Measurements from ENCODE around the gene EPS8L3.

EPS8L3 gene

DNA sequence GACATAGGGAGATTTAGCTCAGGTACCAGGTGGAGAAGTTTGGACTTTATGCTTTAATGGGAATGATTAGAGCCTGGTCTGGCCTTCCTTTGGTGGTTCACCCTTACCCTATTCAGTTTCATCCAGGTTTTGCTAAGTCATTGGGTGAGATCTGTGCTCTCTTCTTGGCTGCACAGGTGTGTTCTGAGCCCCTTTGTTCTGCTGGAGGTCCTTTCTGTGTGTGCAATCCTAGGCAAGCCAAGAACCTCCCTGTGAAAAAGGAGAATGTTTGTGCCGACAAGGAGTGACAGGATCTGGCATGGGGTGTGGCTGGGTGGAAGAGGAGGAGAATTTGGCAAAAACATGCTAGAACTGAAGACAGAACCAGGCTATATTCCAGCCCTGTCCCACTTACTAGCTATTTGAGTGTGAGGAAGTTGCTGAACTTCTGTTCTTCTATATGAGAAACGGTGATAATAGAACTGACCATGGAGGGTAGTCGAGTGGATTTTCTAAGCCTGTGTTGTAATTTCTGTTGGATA lies 47.1 kb downstream of the EPS8L3 start:
- H2AFZ ChIP-seq (ENCODE audit: low read depth, low read length), result no peak overlapping the region
- no peak overlapping the region for H3K9ac ChIP-seq (ENCODE audit: low read length)
- H3K4me2 ChIP-seq (ENCODE audit: low read length), result no peak overlapping the region
- no peak for TF ChIP-seq EZH2phosphoT487 (IDR thresholded peaks at IDR 0.05; ENCODE audit: low read depth)
- H3K4me3 ChIP-seq (ENCODE audit: low read length), result no peak overlapping the region
- no peaks in the 10 kb centered on the region for H3K27me3 ChIP-seq (ENCODE audit: low read depth, low read length)
- no peaks in the 10 kb centered on the region for H3K9me3 ChIP-seq (ENCODE audit: insufficient read depth, low read length)
- no peak overlapping the region for H3K27ac ChIP-seq (ENCODE audit: low read length)
- H3K4me1 ChIP-seq (ENCODE audit: low read length), result peaks cover 24% of the 10 kb centered on the region
- no peaks in the 10 kb centered on the region for H4K20me1 ChIP-seq (ENCODE audit: insufficient read depth, low read length)
- H3K79me2 ChIP-seq (ENCODE audit: low read length), result no peaks in the 10 kb centered on the region
- no peaks in the 10 kb centered on the region for H3K36me3 ChIP-seq (replicated peaks; ENCODE audit: low read depth, low read length)

GRCh38 chr1:109716121-109716520 lies 47.6 kb downstream of the EPS8L3 start:
- Histone ChIP-seq H3K4me1 (ENCODE audit: low read length) (peaks cover 24% of the 10 kb centered on the region), H4K20me1 (ENCODE audit: insufficient read depth, low read length) (no peaks in the 10 kb centered on the region), H3K4me3 (ENCODE audit: low read length) (no peak overlapping the region), H2AFZ (ENCODE audit: low read depth, low read length) (no peak overlapping the region), H3K4me2 (ENCODE audit: low read length) (no peak overlapping the region), H3K9me3 (ENCODE audit: insufficient read depth, low read length) (no peaks in the 10 kb centered on the region), H3K27ac (ENCODE audit: low read length) (no peak overlapping the region), H3K79me2 (ENCODE audit: low read length) (no peaks in the 10 kb centered on the region), H3K36me3 (replicated peaks; ENCODE audit: low read depth, low read length) (no peaks in the 10 kb centered on the region), H3K27me3 (ENCODE audit: low read depth, low read length) (no peaks in the 10 kb centered on the region), H3K9ac (ENCODE audit: low read length) (no peak overlapping the region)
- TF ChIP-seq EZH2phosphoT487 (IDR thresholded peaks at IDR 0.05; ENCODE audit: low read depth) (no peak), CTCF (IDR thresholded peaks at IDR 0.05; ENCODE audit: low read depth, low read length) (no peak)

DNA sequence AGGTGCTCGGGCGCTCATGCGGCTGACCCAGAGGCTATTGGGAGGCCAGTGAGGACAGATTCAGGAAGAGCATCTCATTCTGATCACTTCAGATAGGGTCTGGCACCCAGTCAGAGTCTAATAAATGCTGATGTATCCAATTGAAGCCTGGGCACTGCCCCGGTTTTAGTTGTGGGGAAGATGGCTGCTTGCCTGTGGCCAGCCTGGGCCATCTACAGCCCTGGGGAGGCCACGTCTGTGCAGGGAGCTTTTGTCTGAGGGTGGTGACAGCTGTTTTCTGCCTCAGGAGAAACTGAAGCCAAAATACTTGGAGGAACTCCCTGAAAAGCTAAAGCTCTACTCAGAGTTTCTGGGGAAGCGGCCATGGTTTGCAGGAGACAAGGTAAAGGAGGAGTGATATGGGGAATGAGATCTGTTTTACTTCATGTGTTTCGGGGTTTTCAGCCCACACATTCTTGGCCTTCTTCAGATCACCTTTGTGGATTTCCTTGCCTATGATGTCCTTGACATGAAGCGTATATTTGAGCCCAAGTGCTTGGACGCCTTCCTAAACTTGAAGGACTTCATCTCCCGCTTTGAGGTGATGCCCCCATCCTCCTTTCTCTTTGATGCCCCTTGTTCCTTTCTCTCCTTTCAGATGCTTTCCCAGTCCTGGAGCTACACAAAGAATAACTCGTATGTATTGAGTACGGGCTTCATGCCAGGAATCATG lies 48.9 kb downstream of the EPS8L3 start:
- no peak overlapping the region for H3K4me2 ChIP-seq (ENCODE audit: low read length)
- no peak for TF ChIP-seq CTCF (IDR thresholded peaks at IDR 0.05; ENCODE audit: low read depth, low read length)
- no peak for TF ChIP-seq EZH2phosphoT487 (IDR thresholded peaks at IDR 0.05; ENCODE audit: low read depth)
- no peaks in the 10 kb centered on the region for H3K36me3 ChIP-seq (replicated peaks; ENCODE audit: low read depth, low read length)
- no peak overlapping the region for H3K9ac ChIP-seq (ENCODE audit: low read length)
- H2AFZ ChIP-seq (ENCODE audit: low read depth, low read length), result no peak overlapping the region
- H3K79me2 ChIP-seq (ENCODE audit: low read length), result no peaks in the 10 kb centered on the region
- H3K9me3 ChIP-seq (ENCODE audit: insufficient read depth, low read length), result no peaks in the 10 kb centered on the region
- no peak overlapping the region for H3K4me3 ChIP-seq (ENCODE audit: low read length)
- peaks cover 20% of the 10 kb centered on the region for H3K4me1 ChIP-seq (ENCODE audit: low read length)
- no peaks in the 10 kb centered on the region for H4K20me1 ChIP-seq (ENCODE audit: insufficient read depth, low read length)
- H3K27me3 ChIP-seq (ENCODE audit: low read depth, low read length), result no peaks in the 10 kb centered on the region
- H3K27ac ChIP-seq (ENCODE audit: low read length), result no peak overlapping the region

GRCh38 chr1:109713636-109714035 lies 50.1 kb downstream of the EPS8L3 start:
- H3K79me2 ChIP-seq (ENCODE audit: low read length), result no peaks in the 10 kb centered on the region
- H3K9ac ChIP-seq (ENCODE audit: low read length), result no peak overlapping the region
- H4K20me1 ChIP-seq (ENCODE audit: insufficient read depth, low read length), result no peaks in the 10 kb centered on the region
- H3K9me3 ChIP-seq (ENCODE audit: insufficient read depth, low read length), result no peaks in the 10 kb centered on the region
- H3K27ac ChIP-seq (ENCODE audit: low read length), result no peak overlapping the region
- no peak overlapping the region for H2AFZ ChIP-seq (ENCODE audit: low read depth, low read length)
- no peaks in the 10 kb centered on the region for H3K36me3 ChIP-seq (replicated peaks; ENCODE audit: low read depth, low read length)
- no peak for TF ChIP-seq CTCF (IDR thresholded peaks at IDR 0.05; ENCODE audit: low read depth, low read length)
- no peaks in the 10 kb centered on the region for H3K27me3 ChIP-seq (ENCODE audit: low read depth, low read length)
- H3K4me3 ChIP-seq (ENCODE audit: low read length), result no peak overlapping the region
- peaks cover 9% of the 10 kb centered on the region for H3K4me1 ChIP-seq (ENCODE audit: low read length)
- no peak overlapping the region for H3K4me2 ChIP-seq (ENCODE audit: low read length)
